ENCODE data around the gene MAML3.

The MAML3 gene

GRCh38 chr4:139800082-139800481, 353.9 kb downstream of the MAML3 start:
- in situ Hi-C loops (cut with MboI; ENCODE audit: low sequenced_read_pairs) = no loop called here

GRCh38 chr4:139799615-139800014, 354.4 kb downstream of the MAML3 start:
- in situ Hi-C loops (cut with MboI; ENCODE audit: low sequenced_read_pairs) = no loop called here

- in situ Hi-C loops (cut with MboI; ENCODE audit: low sequenced_read_pairs) = no loop called here
These were observed 355.5 kb downstream of the MAML3 start for GRCh38 chr4:139798456-139798855.

GRCh38 chr4:139797287-139797686, 356.7 kb downstream of the MAML3 start:
- in situ Hi-C loops (cut with MboI; ENCODE audit: low sequenced_read_pairs) = no loop called here

- in situ Hi-C loops (cut with MboI; ENCODE audit: low sequenced_read_pairs) = no loop called here
These were observed 358.3 kb downstream of the MAML3 start for GRCh38 chr4:139795527-139796314.

GRCh38 chr4:139794158-139794954, 359.6 kb downstream of the MAML3 start:
- in situ Hi-C loops (cut with MboI; ENCODE audit: low sequenced_read_pairs) = no loop called here

- in situ Hi-C loops (cut with MboI; ENCODE audit: low sequenced_read_pairs) = no loop called here
These were observed 362.3 kb downstream of the MAML3 start for GRCh38 chr4:139791681-139792080.

- in situ Hi-C loops (cut with MboI; ENCODE audit: low sequenced_read_pairs) = no loop called here
These were observed 363.7 kb downstream of the MAML3 start for GRCh38 chr4:139790291-139790690.

GRCh38 chr4:139789096-139789654, 364.8 kb downstream of the MAML3 start:
- in situ Hi-C loops (cut with MboI; ENCODE audit: low sequenced_read_pairs) = no loop called here

- in situ Hi-C loops (cut with MboI; ENCODE audit: low sequenced_read_pairs) = no loop called here
These were observed 367.3 kb downstream of the MAML3 start for GRCh38 chr4:139786494-139787354.

GRCh38 chr4:139785356-139785755, 368.6 kb downstream of the MAML3 start:
- in situ Hi-C loops (cut with MboI; ENCODE audit: low sequenced_read_pairs) = no loop called here

- in situ Hi-C loops (cut with MboI; ENCODE audit: low sequenced_read_pairs) = no loop called here
These were observed 370.1 kb downstream of the MAML3 start for GRCh38 chr4:139783741-139784484.

GRCh38 chr4:139782926-139783522, 371.0 kb downstream of the MAML3 start:
- in situ Hi-C loops (cut with MboI; ENCODE audit: low sequenced_read_pairs) = no loop called here

- in situ Hi-C loops (cut with MboI; ENCODE audit: low sequenced_read_pairs) = no loop called here
These were observed 372.9 kb downstream of the MAML3 start for GRCh38 chr4:139781066-139781465.

GRCh38 chr4:139779691-139780090, 374.3 kb downstream of the MAML3 start:
- in situ Hi-C loops (cut with MboI; ENCODE audit: low sequenced_read_pairs) = no loop called here

GRCh38 chr4:139777757-139778156, 376.2 kb downstream of the MAML3 start:
- in situ Hi-C loops (cut with MboI; ENCODE audit: low sequenced_read_pairs) = no loop called here

- in situ Hi-C loops (cut with MboI; ENCODE audit: low sequenced_read_pairs) = no loop called here
These were observed 377.7 kb downstream of the MAML3 start for GRCh38 chr4:139776235-139776634.

GRCh38 chr4:139774759-139775487, 379.1 kb downstream of the MAML3 start:
- in situ Hi-C loops (cut with MboI; ENCODE audit: low sequenced_read_pairs) = no loop called here

All from HL-60/S4 treated with phorbol 12-myristate 13-acetate at 8.2 ng/mL for 4 days and 3 days (cell line).